IMR-90 (cell line): ENCODE data around the gene MAP7.

ENCODE experiments used
- CHD1 ChIP-seq: IDR thresholded peaks from 2 replicates; pipeline ENCODE4 v1.6.1; 2012; ENCODE audit warnings: low read depth, low read length, improper control_type of control experiment
- ELK1 ChIP-seq: fragments of 150-350 bp; IDR thresholded peaks from 2 replicates; pipeline ENCODE4 v1.6.1; 2016; ENCODE audit warnings: low read depth, mild to moderate bottlenecking, low read length, moderate library complexity, borderline replicate concordance
- FOS ChIP-seq: fragments of 150-350 bp; IDR thresholded peaks from 2 replicates; pipeline ENCODE4 v1.6.1; 2016; ENCODE audit warnings: low read depth, low read length
- MAFK ChIP-seq: IDR thresholded peaks from 2 replicates; pipeline ENCODE4 v1.6.1; 2012; ENCODE audit warnings: low read depth, low read length, improper control_type of control experiment
- MAZ ChIP-seq: IDR thresholded peaks from 2 replicates; pipeline ENCODE4 v1.6.1; 2012; ENCODE audit warnings: low read depth, mild to moderate bottlenecking, low read length, improper control_type of control experiment, moderate library complexity, borderline replicate concordance
- MXI1 ChIP-seq: IDR thresholded peaks from 2 replicates; pipeline ENCODE4 v1.6.1; 2012; ENCODE audit warnings: low read depth, mild to moderate bottlenecking, low read length, moderate library complexity, borderline replicate concordance
- NFE2L2 ChIP-seq: fragments of 150-350 bp; IDR thresholded peaks from 2 replicates; pipeline ENCODE4 v1.6.1; 2016; ENCODE audit warnings: low read depth, mild to moderate bottlenecking, low read length
- POLR2A ChIP-seq: IDR thresholded peaks from 2 replicates; pipeline ENCODE4 v1.6.1; 2012; ENCODE audit warnings: mild to moderate bottlenecking, low read depth, low read length
- RAD21 ChIP-seq: IDR thresholded peaks from 2 replicates; pipeline ENCODE4 v1.6.1; 2012; ENCODE audit warnings: low read length, improper control_type of control experiment
- RCOR1 ChIP-seq: IDR thresholded peaks from 2 replicates; pipeline ENCODE4 v1.6.1; 2012; ENCODE audit warnings: mild to moderate bottlenecking, low read length, improper control_type of control experiment; ENCODE audit not compliant: insufficient replicate concordance
- RFX5 ChIP-seq: IDR thresholded peaks from 2 replicates; pipeline ENCODE4 v1.8.0; 2012; ENCODE audit warnings: low read depth, mild to moderate bottlenecking, low read length, moderate library complexity
- SMC3 ChIP-seq: fragments of 150-350 bp; IDR thresholded peaks from 2 replicates; pipeline ENCODE4 v1.6.1; 2016; ENCODE audit warnings: low read depth, mild to moderate bottlenecking, antibody characterized with exemption, low read length, moderate library complexity
- USF2 ChIP-seq: fragments of 150-350 bp; IDR thresholded peaks from 2 replicates; pipeline ENCODE4 v1.6.1; 2017; ENCODE audit warnings: mild to moderate bottlenecking, antibody characterized with exemption, low read length, low read depth
- TF ChIP-seq, protein P1 (sequence below): conservative IDR thresholded peaks from 2 replicates; pipeline ENCODE4 v1.5.1; 2012; ENCODE audit warnings: mild to moderate bottlenecking, low read depth, low read length, improper control_type of control experiment

- TF ChIP-seq, protein P1, sequence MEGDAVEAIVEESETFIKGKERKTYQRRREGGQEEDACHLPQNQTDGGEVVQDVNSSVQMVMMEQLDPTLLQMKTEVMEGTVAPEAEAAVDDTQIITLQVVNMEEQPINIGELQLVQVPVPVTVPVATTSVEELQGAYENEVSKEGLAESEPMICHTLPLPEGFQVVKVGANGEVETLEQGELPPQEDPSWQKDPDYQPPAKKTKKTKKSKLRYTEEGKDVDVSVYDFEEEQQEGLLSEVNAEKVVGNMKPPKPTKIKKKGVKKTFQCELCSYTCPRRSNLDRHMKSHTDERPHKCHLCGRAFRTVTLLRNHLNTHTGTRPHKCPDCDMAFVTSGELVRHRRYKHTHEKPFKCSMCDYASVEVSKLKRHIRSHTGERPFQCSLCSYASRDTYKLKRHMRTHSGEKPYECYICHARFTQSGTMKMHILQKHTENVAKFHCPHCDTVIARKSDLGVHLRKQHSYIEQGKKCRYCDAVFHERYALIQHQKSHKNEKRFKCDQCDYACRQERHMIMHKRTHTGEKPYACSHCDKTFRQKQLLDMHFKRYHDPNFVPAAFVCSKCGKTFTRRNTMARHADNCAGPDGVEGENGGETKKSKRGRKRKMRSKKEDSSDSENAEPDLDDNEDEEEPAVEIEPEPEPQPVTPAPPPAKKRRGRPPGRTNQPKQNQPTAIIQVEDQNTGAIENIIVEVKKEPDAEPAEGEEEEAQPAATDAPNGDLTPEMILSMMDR: no peak
- TF ChIP-seq POLR2A: no peak
- no peak for TF ChIP-seq SMC3
- no peak for TF ChIP-seq RFX5
- TF ChIP-seq RCOR1: no peak
- no peak for TF ChIP-seq FOS
- no peak for TF ChIP-seq MXI1
- no peak for TF ChIP-seq USF2
- TF ChIP-seq RAD21: no peak
- TF ChIP-seq MAZ: no peak
- TF ChIP-seq ELK1: no peak
- TF ChIP-seq NFE2L2: no peak
- no peak for TF ChIP-seq CHD1
- TF ChIP-seq MAFK: no peak
These were observed 24.5 kb downstream of the MAP7 start for GRCh38 chr6:136525586-136526195.
